ENCODE measurements around the gene CILP.

The CILP gene

DNA sequence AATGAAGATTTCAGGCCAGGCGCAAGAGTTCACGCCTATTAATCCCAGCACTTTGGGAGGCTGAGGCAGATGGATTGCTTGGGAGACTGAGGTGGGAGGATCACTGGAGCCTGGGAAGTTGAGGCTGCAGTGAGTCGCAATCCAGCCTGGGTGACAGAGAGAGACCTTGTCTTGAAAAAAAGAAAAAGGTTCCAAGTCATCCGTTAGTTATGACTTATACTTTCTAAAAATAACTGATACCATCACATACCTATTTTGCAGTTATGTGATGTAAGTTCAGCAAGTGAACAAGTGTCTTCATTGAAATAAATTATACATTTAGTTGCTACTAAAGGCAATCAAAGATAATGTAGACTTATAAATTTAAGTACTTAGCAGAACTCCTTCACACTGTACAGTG lies 48.2 kb downstream of the CILP start:
- Mint-ChIP-seq H3K27me3 (no peaks in the 10 kb centered on the region), H3K27ac (no peak overlapping the region), H3K36me3 (no peaks in the 10 kb centered on the region), H3K9me3 (ENCODE audit: low read depth) (no peaks in the 10 kb centered on the region), H3K4me1 (ENCODE audit: low read depth) (peaks cover 21% of the 10 kb centered on the region), H3K4me3 (no peak overlapping the region)

GRCh38 chr15:65156692-65157091 lies 54.6 kb downstream of the CILP start:
- H3K36me3 Mint-ChIP-seq, result peaks cover 2% of the 10 kb centered on the region

DNA sequence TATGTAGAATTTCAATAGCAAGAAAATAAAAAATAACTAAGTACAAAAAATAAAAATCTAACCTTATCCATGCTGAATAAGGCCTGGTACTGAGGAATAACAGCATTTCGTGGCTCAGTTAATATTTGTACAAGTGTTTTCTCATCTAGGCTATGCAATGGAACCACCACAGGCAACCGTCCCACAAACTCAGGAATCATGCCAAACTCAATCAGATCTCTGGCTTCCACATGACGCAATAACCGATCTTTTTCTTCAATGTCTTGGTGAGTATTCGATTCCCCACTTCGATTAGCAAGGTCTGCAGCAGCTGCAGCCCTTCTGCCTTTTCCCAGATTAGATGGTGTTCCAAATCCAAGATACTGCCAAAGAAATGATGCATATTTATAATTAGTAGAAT lies 56.6 kb downstream of the CILP start:
- H3K4me1 Mint-ChIP-seq (ENCODE audit: low read depth), result no peaks in the 10 kb centered on the region
- no peak overlapping the region for H3K27ac Mint-ChIP-seq
- H3K27me3 Mint-ChIP-seq, result no peaks in the 10 kb centered on the region
- no peak overlapping the region for H3K4me3 Mint-ChIP-seq
- peaks cover 2% of the 10 kb centered on the region for H3K36me3 Mint-ChIP-seq
- no peaks in the 10 kb centered on the region for H3K9me3 Mint-ChIP-seq (ENCODE audit: low read depth)

More at GRCh38 chr15:65156692-65157091, 54.6 kb downstream of the CILP start:
- H3K27me3 Mint-ChIP-seq, result no peaks in the 10 kb centered on the region
- peaks cover 5% of the 10 kb centered on the region for H3K4me1 Mint-ChIP-seq (ENCODE audit: low read depth)
- H3K27ac Mint-ChIP-seq, result no peak overlapping the region
- no peak overlapping the region for H3K4me3 Mint-ChIP-seq
- no peaks in the 10 kb centered on the region for H3K9me3 Mint-ChIP-seq (ENCODE audit: low read depth)

DNA sequence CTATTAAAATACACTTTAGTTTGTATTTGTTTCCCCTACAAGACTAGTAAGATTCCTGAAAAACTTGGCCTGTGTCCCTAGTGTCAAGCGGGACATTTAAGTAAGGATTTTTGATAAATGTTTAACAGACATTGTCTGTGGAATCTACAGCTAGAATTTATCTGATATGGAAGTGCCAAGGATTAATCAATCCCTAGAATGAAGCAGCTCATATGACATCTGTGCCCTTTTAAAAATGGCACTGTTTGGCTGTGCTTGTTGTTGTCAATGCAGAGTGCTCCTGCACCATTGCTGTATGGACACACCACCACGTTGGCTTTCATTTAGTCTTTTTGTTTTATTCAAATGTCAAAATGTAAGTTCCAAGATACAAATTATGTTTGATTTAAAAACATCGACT lies 63.4 kb downstream of the CILP start:
- H3K4me3 Mint-ChIP-seq, result no peak overlapping the region
- H3K9me3 Mint-ChIP-seq (ENCODE audit: low read depth), result no peaks in the 10 kb centered on the region
- H3K36me3 Mint-ChIP-seq, result peaks cover 4% of the 10 kb centered on the region
- H3K27me3 Mint-ChIP-seq, result no peaks in the 10 kb centered on the region
- no peaks in the 10 kb centered on the region for H3K4me1 Mint-ChIP-seq (ENCODE audit: low read depth)
- H3K27ac Mint-ChIP-seq, result peak overlapping the region; percentile 18

GRCh38 chr15:65146438-65146837 lies 64.8 kb downstream of the CILP start:
- Mint-ChIP-seq H3K27ac (peak overlapping the region; percentile 25), H3K4me1 (ENCODE audit: low read depth) (no peaks in the 10 kb centered on the region), H3K36me3 (peaks cover 2% of the 10 kb centered on the region), H3K4me3 (no peak overlapping the region), H3K27me3 (no peaks in the 10 kb centered on the region), H3K9me3 (ENCODE audit: low read depth) (no peaks in the 10 kb centered on the region)
